DOHH2 (cell line): ENCODE measurements around the gene CHRNB2.

Source experiments
- EZH2phosphoT487 ChIP-seq: fragments of 200-600 bp; sonication (generic); IDR thresholded peaks from 2 replicates; pipeline ENCODE4 v1.6.1; 2017; ENCODE audit warnings: borderline replicate concordance, mild to moderate bottlenecking, antibody characterized with exemption, low read length, moderate library complexity, mixed read lengths
- TF ChIP-seq, protein P1 (sequence below): fragments of 200-600 bp; sonication (generic); IDR thresholded peaks from one replicate; pipeline ENCODE4 v1.5.1; 2014; ENCODE audit warnings: antibody characterized with exemption, mild to moderate bottlenecking, low read depth, low read length; ENCODE audit not compliant: poor library complexity, severe bottlenecking

DNA sequence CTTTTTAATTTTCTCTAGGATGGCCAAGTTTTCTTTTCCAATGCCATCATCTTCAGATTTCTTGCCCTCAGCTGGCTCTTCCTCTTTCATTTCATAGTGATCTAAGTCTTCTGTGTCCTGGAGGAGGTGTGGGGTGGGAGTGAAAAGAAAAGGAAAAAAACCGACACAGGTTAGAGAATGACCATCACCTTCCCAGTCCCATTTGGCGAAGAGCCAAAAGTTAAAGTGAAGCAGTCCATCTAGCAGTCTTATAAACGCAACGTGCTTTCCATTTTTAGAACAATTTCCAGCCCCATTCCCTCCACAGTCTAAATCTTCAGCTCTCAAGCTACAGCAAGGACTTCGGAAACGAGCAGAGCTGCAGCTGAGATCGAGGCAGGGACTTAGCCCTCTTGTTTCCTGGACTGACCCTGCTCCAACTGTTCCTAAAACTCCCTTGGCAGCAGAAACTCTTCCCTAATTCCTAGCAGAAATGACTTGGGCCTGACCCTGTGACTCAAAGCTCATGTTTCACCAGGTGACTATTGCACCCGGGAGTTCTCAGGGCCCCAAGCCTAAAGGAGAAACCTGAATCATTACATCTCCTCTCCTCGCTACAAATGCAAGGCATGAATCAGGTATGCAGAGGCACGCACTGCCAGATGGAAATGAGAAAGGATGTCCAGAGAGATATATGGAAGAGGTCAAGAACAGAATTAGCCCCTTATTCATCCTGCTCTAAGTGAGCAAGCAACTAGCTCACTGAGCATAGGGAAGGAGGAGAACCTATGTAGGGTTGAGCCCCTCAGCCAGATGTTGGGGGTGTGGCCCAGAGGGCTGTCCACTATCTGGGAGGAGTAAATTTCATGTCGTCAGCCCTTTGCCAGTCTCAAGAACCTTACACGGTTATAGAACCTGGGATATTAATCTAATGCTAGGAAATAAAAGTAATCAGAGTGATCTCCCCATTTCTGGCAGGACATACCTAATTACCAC lies 14.2 kb upstream of the CHRNB2 start:
- TF ChIP-seq, protein P1, sequence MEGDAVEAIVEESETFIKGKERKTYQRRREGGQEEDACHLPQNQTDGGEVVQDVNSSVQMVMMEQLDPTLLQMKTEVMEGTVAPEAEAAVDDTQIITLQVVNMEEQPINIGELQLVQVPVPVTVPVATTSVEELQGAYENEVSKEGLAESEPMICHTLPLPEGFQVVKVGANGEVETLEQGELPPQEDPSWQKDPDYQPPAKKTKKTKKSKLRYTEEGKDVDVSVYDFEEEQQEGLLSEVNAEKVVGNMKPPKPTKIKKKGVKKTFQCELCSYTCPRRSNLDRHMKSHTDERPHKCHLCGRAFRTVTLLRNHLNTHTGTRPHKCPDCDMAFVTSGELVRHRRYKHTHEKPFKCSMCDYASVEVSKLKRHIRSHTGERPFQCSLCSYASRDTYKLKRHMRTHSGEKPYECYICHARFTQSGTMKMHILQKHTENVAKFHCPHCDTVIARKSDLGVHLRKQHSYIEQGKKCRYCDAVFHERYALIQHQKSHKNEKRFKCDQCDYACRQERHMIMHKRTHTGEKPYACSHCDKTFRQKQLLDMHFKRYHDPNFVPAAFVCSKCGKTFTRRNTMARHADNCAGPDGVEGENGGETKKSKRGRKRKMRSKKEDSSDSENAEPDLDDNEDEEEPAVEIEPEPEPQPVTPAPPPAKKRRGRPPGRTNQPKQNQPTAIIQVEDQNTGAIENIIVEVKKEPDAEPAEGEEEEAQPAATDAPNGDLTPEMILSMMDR = no peak
- TF ChIP-seq EZH2phosphoT487 = no peak
